EL (cell line): Measurements from ENCODE around the gene TNFAIP8L3.
A peak's percentile ranks its signal among the peaks of the same experiment; 100 is the strongest.
"Not testable (repeated sequence)": the region's sequence is repeated elsewhere in the genome, so short reads cannot be mapped to it uniquely, and the experiment has no call there.

ENCODE experiments used
- DNase-seq: peaks from one replicate; pipeline ENCODE4 v3.0.0-alpha.2; 2016

The TNFAIP8L3 gene

DNA sequence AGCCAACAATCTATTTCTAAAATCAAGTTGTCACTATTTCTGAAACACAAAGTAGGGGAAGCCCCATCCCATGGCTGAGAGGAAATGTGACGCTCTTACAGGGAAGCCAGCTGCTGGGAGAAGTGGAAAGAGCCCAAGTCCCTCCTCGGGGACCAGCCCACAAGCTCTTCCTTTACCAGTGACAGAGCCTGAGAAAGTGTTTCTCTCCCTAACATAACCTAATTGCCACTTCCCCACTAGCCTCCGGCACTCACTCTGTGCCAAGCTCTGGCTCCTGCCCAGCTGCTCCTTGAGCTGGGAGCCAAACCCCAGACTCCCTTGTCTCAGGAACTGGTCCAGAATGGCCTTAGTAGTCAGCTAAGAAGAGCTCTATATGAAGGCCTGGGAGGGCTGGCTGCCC is 42.9 kb downstream of the TNFAIP8L3 start:
- DNase-seq = no peak

DNA sequence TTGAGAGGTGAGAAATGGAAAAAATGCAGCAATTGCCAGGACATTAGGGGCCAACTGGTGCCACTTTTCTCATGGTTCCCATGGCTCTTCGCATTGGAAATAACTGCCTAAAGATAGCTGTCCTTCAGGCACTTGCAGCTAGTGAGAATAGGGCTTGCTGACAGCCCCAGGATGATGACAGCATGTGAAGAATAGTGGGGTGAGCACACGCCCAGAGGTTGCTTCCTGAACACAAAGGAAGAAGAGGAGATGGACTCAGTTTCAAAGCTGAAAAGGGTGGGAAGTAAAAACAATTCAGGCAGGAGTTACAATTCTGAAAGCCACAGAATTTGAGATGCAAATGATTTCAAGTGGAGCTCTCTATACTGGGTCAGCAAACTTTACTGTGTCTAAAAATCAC is 45.6 kb downstream of the TNFAIP8L3 start:
- no peak for DNase-seq

DNA sequence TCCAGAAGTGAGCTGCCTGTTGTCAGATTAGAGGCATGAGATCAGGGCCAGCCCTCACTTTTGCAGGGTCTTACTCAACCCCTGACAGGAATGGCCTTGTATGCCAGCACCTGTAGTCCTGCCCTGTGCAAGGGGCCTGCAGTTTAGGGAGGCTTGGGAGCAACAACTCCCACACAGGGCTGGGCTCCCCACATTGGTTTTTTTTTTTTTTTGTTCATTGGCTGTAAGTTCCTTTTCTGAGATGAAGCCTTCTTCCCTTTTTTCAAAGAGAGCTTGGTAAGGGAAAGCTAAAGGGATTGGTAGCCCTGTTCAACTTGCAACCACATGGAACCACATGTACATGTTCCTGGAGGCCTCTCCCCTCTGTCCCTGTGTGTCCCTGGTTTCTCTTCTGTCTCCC is 46.4 kb downstream of the TNFAIP8L3 start:
- DNase-seq = no peak

DNA sequence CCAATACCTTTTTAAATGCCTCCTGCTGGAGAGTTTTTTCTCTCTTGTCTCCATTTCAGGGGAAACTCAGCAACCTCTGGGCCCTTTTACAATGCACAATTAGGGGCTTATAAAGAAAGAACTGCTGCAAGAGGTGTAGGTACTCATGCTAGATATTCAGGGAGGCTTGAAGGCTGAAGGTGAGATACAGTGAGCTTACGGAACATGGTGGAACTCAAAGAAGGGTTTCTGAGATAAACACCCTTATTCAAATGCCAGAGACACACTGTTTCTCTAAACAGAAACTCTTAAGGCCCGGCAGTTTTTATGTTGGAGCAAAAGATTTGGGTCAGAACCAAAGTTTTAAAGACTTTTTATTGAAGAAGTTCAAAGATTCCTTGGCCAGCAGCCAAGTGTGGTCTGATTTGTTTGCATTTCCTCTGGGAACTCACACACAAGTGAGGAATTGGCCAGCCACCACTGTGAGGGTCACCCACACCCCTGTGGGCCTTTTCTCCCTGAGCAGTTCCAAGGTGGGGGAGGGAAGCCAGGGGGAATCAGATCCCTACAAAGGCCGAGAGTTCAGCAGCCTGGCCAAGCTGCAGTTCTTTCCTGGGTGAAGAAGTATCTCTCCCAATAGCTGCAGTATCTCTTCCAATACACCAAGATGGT is 47.8 kb downstream of the TNFAIP8L3 start:
- peak; percentile 17 for DNase-seq

DNA sequence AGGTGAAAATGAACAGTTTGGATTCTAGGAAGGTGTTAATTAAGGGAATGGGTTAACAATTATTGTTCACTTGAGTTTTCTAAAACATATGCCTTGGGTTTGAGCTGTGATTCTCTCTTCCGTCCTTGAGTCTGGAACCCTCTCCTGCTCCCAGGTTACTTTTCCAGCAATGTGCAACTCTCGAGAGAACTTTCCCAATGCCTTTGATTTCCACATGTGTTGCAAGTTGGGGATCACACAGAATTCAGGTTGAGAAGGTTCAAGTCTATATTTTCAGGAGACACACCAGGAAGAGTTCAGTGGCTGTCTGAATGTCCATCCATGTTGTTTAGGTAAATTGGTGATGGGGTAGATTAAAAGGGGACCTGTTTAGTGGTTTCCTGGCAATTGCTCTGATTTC is 48.7 kb downstream of the TNFAIP8L3 start:
- no peak for DNase-seq

DNA sequence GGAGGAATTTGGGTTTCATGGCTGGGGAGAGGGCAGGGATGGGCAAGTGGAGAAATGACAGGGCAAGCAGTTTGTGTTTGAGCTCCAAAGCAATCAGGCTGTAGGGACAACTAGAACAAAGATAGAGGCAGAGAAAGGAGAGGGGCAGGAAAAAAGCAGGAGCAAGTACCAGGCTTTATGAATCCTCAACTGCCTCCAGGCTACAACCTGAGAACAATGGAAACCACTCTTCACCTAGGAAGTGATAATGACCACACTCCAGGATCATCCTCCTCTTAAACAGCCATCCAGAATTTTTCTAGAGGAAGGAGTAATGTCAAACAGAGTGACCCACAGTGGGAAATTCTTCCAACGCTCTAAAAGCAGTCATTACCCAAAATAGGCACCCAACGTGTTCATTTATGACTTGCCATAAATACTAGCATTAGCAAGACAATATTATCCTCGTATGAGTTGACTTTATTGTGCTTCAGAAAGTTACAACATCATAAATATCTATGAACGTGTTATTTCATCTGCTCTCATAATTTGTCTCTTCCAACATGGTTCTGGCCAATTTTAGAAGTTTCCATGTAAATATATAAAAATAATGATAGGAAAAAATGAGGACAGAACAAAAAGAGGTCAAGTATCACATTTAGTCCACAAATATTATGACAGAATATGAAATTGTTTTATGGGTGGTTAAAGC is 50.5 kb downstream of the TNFAIP8L3 start:
- DNase-seq = no peak

DNA sequence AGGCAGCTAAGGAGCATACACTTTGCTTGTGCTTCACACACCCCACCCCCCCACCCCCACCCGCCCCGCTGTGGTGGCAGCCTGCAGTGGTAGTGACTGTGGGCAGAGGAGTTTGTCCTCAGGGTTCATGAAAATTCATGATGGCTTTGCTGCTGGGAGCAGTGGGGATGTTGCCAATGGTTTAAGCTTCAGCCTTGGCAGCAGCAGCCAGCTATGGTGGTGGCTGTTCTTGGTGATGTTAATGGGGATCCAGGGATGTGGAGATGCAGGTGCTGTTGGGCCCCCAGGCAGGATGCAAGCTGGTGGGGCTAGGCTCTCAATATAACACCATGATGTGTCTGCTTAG is 55.8 kb downstream of the TNFAIP8L3 start:
- DNase-seq = no peak

DNA sequence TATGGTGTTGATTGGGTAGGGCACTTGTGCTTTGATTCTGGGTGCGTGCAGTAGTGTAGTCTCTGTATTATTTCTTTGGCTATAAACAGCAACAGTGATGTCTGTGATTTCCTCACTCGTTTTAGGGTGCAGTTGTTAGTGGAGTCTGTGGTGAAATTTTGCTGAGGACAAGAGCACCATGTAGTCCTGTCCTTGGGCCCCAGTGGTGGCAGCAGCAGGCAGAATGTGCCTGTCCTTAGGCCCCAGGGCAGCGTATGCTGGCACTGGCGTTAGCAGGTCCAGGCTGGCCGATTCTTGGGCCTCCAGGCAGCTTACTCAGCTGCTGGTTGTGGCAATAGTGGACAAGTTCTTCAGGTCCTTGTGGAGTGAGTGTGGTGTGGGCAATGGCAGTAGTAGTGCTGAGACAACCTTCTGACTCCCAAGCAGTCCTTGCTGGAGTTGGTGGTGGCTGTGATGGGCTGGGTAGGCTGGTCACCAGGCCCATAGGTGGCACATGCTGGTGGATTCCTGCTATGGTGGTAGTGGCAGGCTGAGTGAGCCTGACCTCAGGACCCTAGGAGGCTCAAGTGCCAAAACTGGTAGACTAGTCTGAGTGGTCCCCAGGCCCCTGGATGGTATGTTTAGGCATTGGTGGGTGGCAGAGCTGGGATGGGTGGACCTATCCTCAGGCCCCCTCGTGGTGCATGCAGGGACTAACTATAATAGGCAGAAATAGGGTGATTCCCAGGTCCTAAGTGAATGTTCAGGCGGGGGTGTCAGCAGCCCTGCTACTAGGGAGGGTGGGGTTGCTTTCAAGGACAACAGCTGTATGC is 56.3 kb downstream of the TNFAIP8L3 start:
- DNase-seq = no peak

DNA sequence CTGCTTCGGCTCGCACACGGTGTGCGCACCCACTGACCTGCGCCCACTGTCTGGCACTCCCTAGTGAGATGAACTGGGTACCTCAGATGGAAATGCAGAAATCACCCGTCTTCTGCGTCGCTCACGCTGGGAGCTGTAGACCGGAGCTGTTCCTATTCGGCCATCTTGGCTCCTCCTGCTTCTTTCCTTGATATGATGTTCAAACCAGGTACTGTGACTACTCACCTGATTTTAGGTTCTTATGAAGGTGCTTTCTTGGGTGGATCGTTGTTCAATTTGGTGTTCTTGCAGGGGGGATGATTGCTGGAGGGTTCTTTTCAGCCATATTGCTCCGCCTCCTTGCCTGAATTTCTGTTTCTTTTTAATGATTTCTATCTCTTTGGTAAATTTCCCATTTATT is 57.2 kb downstream of the TNFAIP8L3 start:
- not testable (repeated sequence) for DNase-seq

DNA sequence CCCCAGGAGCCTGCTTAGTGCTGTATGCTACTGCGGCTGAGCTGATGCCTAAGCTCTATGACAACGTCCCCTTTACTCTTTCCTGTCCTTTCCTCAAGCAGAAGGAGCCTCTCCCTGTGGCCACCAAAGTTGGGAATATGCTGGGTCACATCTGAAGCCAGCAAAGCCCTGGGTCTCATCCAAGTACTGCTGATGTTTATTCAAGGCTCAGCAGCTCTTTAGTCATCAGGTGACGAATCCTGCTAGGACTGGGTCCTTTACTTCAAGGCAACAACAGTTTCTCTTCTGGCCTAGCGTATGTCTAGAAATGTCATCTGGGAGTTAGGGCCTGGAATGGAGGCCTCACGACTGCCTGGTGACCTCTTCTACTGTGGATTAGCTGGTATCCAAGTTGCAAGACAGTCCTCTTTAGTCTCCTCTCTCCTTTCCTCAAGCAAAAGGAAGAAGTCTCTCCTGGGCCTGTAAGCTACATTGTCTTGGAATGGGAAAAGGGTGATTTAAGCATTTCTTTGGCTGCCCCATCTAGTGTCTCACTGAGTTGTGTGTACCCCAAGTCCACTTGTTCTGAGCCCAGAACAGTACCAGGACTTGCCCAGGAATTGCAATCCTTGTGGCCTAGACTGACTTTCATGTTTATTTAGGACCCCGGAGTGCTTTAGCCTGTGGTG is 63.9 kb downstream of the TNFAIP8L3 start:
- peak; percentile 83 for DNase-seq

DNA sequence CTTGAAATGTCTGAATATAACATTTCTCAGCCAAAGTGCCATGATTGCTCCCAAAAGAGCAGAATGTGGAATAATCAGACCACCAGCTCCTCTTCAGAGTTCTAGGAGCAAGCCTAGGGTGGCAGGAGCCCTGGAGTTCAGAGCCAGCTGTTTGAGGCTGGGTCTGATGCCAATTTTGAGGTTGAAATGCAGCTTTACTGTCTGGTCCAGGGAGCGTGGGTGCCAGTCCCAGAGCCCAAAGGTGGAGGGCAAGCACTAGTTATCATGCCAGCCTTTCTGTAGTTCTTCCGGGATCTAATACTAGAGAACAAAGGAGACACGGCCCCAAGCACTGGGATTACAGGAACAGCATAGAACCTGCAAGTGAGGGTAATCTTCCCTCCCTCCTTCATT is 69.3 kb downstream of the TNFAIP8L3 start:
- no peak for DNase-seq

DNA sequence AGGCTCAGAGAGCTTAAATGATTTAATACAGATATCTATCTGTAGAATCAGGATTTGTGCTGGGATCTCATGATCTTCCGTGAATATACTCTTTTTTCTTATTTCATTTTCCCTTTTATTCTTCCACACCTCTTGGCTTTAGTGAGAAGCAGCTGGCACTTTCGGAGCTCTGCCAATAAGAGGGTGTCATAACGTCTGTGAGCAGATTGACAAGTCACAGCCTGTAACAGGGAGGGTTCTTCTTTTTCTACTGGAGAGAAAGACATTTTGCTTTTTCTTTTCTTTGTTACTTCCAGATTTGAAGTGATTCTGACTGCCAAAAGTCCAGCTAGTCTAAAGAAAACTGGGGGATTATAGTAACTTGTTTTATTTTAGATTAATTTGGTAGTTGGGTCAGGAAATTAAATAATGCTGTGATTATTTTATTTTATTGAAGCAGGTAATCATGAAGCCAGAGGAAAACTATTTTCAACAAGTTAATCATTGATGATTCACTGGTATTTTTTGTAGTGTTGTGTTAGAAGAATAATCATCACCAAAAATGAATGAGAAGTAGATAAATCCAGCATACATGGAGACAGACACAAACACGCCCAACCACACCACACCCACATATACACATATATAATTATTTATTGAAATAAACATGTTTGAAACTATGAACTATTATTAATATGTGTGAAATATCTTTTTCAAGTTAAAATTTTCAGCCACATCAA is 69.8 kb downstream of the TNFAIP8L3 start:
- no peak for DNase-seq

DNA sequence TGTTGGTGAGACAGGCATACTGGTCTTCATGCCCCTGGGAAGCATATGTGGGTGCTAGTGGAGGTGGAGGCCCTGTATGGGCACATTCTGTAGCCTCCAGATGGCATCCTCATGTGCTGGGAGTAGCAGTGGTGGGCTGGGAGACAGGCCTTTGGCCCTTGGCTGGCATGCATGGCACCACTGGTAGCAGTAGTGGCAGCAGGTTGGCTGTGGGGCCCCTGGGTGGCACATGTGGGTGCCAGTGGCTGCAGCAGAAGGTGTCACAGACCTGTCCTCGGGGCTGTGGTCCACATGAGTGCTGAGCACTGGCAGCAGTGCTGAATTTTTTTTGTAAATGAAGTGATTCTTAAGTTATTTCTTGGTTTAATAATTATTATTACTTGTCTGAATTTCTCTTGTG is 71.2 kb downstream of the TNFAIP8L3 start:
- no peak for DNase-seq

DNA sequence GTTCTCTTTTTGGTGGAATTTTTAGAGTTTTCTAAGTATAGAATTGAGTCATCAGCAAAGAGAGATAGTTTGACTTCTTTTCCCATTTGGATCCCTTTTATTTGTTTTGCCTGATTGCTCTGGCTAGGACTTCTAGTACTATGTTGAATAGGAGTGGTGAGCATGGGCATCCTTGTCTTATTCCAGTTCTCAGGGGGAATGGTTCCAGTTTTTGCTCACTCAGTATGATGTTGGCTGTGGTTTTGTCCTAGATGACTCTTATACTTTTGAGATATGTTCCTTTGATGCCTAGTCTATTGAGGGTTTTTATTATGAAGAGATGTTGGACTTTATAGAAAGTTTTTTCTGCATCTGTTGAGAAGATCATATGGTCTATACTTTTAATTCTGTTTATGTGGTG is 72.5 kb downstream of the TNFAIP8L3 start:
- no peak for DNase-seq

DNA sequence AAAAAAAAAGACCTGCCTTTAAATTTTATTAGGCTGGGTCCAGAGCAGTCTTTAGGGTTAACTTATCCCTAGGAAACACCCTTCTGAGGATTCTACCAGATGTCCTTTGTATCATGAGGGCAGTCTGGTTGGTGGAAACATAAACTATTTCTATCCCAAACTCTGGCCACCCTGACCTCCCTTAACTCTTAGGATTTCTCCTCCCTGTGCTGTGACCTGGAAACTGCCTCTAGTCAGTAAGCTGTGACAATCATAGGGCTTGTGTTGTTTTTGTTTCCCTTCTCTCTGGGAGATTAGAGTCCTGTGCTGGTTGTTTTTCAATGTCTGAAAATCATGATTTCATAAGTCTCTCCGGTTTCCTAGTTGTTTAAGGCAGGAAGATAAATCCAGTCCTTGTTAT is 78.1 kb downstream of the TNFAIP8L3 start:
- DNase-seq = no peak

DNA sequence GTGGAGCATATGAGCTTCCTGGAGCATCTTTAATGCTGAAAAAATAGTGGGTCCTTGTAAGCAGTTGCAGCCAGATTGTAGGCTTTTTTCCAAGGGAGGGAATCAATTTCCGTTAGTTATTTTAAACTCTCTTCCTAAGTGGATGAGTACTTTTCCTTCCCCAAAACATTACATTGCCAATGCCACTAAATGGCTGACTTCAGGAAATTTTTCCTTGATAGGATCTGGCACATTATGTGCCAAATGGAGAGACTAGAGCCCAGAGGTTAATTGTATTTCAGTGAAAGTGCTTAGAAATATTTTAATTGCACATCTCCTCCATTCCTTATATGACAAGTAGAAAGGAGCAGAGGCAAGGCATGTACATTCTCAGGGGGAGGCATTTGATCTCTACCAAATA is 83.5 kb downstream of the TNFAIP8L3 start:
- no peak for DNase-seq

DNA sequence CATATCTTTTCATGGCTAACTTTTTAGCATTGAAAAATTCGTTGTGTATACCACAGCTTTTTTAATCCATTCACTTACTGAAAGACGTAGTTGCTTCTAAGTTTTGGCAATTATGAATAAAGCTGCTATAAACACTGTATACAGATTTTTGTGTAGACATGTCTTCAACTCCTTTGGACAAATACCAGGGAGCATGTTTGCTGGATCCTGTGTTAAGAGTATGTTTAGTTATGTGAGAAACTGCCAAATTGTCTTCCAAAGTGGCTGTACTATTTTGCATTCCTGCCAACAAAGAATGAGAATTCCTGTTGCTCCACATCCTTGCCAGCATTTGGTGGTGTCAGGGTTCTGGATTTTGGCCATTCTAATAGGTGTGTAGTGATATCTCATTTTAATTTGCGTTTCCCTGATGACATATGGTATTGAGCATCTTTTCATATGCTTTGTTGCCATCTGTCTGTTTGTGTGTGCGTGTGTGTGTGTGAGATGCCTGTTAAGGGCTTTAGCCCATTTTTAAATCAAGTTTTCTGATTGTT is 87.5 kb downstream of the TNFAIP8L3 start:
- no peak for DNase-seq
